Glutamatergic neuron (in vitro differentiated cells): Measurements from ENCODE around the gene RETREG2. TPM values are rescaled to one million over a fixed set of nuclear protein-coding genes. Genes with fewer than 3 reads are reported as not detected.

Source experiments
- DNase-seq: peaks from one replicate; pipeline ENCODE4 v3.0.0; 2022
- H3K27ac Mint-ChIP-seq: one replicate; pipeline ENCODE4 v1.8.0; 2020; ENCODE audit warnings: mild to moderate bottlenecking, mixed read lengths, inconsistent platforms; ENCODE audit not compliant: unreplicated experiment
- H3K27me3 Mint-ChIP-seq: one replicate; pipeline ENCODE4 v1.8.0; 2020; ENCODE audit warnings: mild to moderate bottlenecking, moderate library complexity, mixed read lengths, inconsistent platforms; ENCODE audit not compliant: unreplicated experiment
- H3K36me3 Mint-ChIP-seq: one replicate; pipeline ENCODE4 v1.8.0; 2020; ENCODE audit warnings: mild to moderate bottlenecking, mixed read lengths, inconsistent platforms; ENCODE audit not compliant: unreplicated experiment
- H3K4me1 Mint-ChIP-seq: one replicate; pipeline ENCODE4 v1.8.0; 2020; ENCODE audit warnings: mild to moderate bottlenecking, low read depth, mixed read lengths, inconsistent platforms; ENCODE audit not compliant: unreplicated experiment
- H3K4me3 Mint-ChIP-seq: one replicate; pipeline ENCODE4 v1.8.0; 2020; ENCODE audit warnings: mild to moderate bottlenecking, mixed read lengths, inconsistent platforms; ENCODE audit not compliant: unreplicated experiment
- H3K9me3 Mint-ChIP-seq: one replicate; pipeline ENCODE4 v1.8.0; 2020; ENCODE audit warnings: mild to moderate bottlenecking, moderate library complexity, mixed read lengths, inconsistent platforms; ENCODE audit not compliant: unreplicated experiment
- CTCF ChIP-seq: fragments of 200-600 bp; sonication (generic); IDR thresholded peaks from one replicate; pipeline ENCODE4 v1.5.0; 2021; ENCODE audit not compliant: partially characterized antibody, unreplicated experiment
- total RNA-seq: library from RNA; stranded (reverse); fragmentation: NEBNext Ultra II Directional; extraction: Animal tissue kit (Norgen Biotek cat#: 25700); gene quantifications from one replicate; pipeline ENCODE4 v1.2.1, GENCODE V29; 2021; ENCODE audit not compliant: unreplicated experiment

Gene RETREG2
- total RNA-seq, 1 donor from 2014 or later: 167 TPM

GRCh38 chr2:219172231-219173154 is 5.6 kb upstream of the RETREG2 start:
- no peak overlapping the region for H3K4me3 Mint-ChIP-seq
- H3K9me3 Mint-ChIP-seq: peaks cover 17% of the 10 kb centered on the region
- H3K27me3 Mint-ChIP-seq: peaks cover 15% of the 10 kb centered on the region
- H3K4me1 Mint-ChIP-seq: peaks cover 11% of the 10 kb centered on the region
- TF ChIP-seq CTCF: no peak
- H3K27ac Mint-ChIP-seq: no peak overlapping the region
- no peaks in the 10 kb centered on the region for H3K36me3 Mint-ChIP-seq
- DNase-seq: no peak

GRCh38 chr2:219173176-219173575 is 4.9 kb upstream of the RETREG2 start:
- DNase-seq: no peak
- peaks cover 11% of the 10 kb centered on the region for H3K4me1 Mint-ChIP-seq
- H3K36me3 Mint-ChIP-seq: no peaks in the 10 kb centered on the region
- peaks cover 18% of the 10 kb centered on the region for H3K27me3 Mint-ChIP-seq
- H3K27ac Mint-ChIP-seq: no peak overlapping the region
- TF ChIP-seq CTCF: no peak
- no peak overlapping the region for H3K4me3 Mint-ChIP-seq
- peaks cover 18% of the 10 kb centered on the region for H3K9me3 Mint-ChIP-seq

GRCh38 chr2:219174146-219174545 is 3.9 kb upstream of the RETREG2 start:
- Mint-ChIP-seq H3K9me3 (peaks cover 23% of the 10 kb centered on the region), H3K36me3 (no peaks in the 10 kb centered on the region), H3K27me3 (peaks cover 23% of the 10 kb centered on the region), H3K4me3 (peak overlapping the region; percentile 55), H3K4me1 (peaks cover 14% of the 10 kb centered on the region), H3K27ac (peak overlapping the region; percentile 36)
- no peak for TF ChIP-seq CTCF
- no peak for DNase-seq

- TF ChIP-seq CTCF: no peak
Observed at GRCh38 chr2:219174801-219175200, 3.3 kb upstream of the RETREG2 start.

GRCh38 chr2:219175486-219175885 is 2.6 kb upstream of the RETREG2 start:
- peak overlapping the region; percentile 82 for H3K27ac Mint-ChIP-seq
- peaks cover 16% of the 10 kb centered on the region for H3K4me1 Mint-ChIP-seq
- peaks cover 25% of the 10 kb centered on the region for H3K27me3 Mint-ChIP-seq
- peak overlapping the region; percentile 89 for H3K4me3 Mint-ChIP-seq
- H3K9me3 Mint-ChIP-seq: peaks cover 23% of the 10 kb centered on the region
- no peak for DNase-seq
- H3K36me3 Mint-ChIP-seq: no peaks in the 10 kb centered on the region
- TF ChIP-seq CTCF: no peak

More at GRCh38 chr2:219174801-219175200, 3.3 kb upstream of the RETREG2 start:
- peak overlapping the region; percentile 89 for H3K4me3 Mint-ChIP-seq
- DNase-seq: no peak
- peaks cover 25% of the 10 kb centered on the region for H3K27me3 Mint-ChIP-seq
- no peak overlapping the region for H3K27ac Mint-ChIP-seq
- H3K36me3 Mint-ChIP-seq: no peaks in the 10 kb centered on the region
- peaks cover 16% of the 10 kb centered on the region for H3K4me1 Mint-ChIP-seq
- H3K9me3 Mint-ChIP-seq: peaks cover 25% of the 10 kb centered on the region
